SK-N-SH (cell line): ENCODE results near the gene ZNF319. TPM values are rescaled to one million over a fixed set of nuclear protein-coding genes. Genes with fewer than 3 reads are reported as not detected.
"Not testable (repeated sequence)": the region's sequence is repeated elsewhere in the genome, so short reads cannot be mapped to it uniquely, and the experiment has no call there.

ENCODE experiments used
- CTCF ChIA-PET: fragments of 300-600, 350-600 bp; formaldehyde crosslinking; extraction: SDS; loops from one replicate; lab custom pipeline; 2021; lab: Yijun Ruan, JAX
- POLR2A ChIA-PET: fragments of 350-600 bp; sonication (Branson Sonifier 250); formaldehyde crosslinking; extraction: SDS; loops from one replicate; lab custom pipeline; 2020; ENCODE audit warnings: antibody characterized with exemption, inconsistent platforms; lab: Yijun Ruan, JAX
- DNase-seq: peaks from one replicate; pipeline ENCODE4 v3.0.0; 2012
- H2AFZ ChIP-seq: fragments of 200-600 bp; sonication (generic); 2 replicates; pipeline ENCODE4 v1.8.1; 2016; ENCODE audit warnings: antibody characterized with exemption, mild to moderate bottlenecking, low read depth
- H3F3A ChIP-seq: fragments of 200-600 bp; sonication (generic); replicated peaks from 2 replicates; pipeline ENCODE3; 2016; ENCODE audit warnings: antibody characterized with exemption, mild to moderate bottlenecking; ENCODE audit not compliant: insufficient read depth
- H3K27ac ChIP-seq, 2 experiments: fragments of 200-500 bp in 1 of 2; fragments of 200-600 bp in 1 of 2; sonication (Bioruptor generic) in 1 of 2; sonication (generic), shearing (Covaris generic) in 1 of 2; 2 replicates each; pipeline versions ENCODE4 v1.5.1 to v1.6.1; 2014 to 2016; ENCODE audit warnings: low read depth in 2 of 2, inconsistent platforms in 1 of 2, low read length in 1 of 2, mild to moderate bottlenecking in 1 of 2, mixed read lengths in 1 of 2
- H3K27me3 ChIP-seq: fragments of 200-600 bp; sonication (generic), shearing (Covaris generic); 2 replicates; pipeline ENCODE4 v1.6.1; 2016; ENCODE audit warnings: mixed run types; ENCODE audit not compliant: insufficient read depth
- H3K36me3 ChIP-seq, 2 experiments: fragments of 200-500 bp in 1 of 2; fragments of 200-600 bp in 1 of 2; sonication (Bioruptor generic) in 1 of 2; sonication (generic) in 1 of 2; replicated peaks in 1 of 2; 2 replicates each; pipeline versions ENCODE3 to v1.5.1; 2014 to 2016; ENCODE audit warnings: low read length in 1 of 2, mild to moderate bottlenecking in 1 of 2; ENCODE audit not compliant: insufficient read depth in 2 of 2, control insufficient read depth in 1 of 2
- H3K4me1 ChIP-seq, 2 experiments: fragments of 200-500 bp in 1 of 2; fragments of 200-600 bp in 1 of 2; sonication (Bioruptor generic) in 1 of 2; sonication (generic), shearing (Covaris generic) in 1 of 2; 2 replicates each; pipeline versions ENCODE4 v1.5.1 to v1.6.1; 2014 to 2016; ENCODE audit warnings: low read depth in 1 of 2, low read length in 1 of 2, mixed run types in 1 of 2; ENCODE audit not compliant: insufficient read depth in 2 of 2, control insufficient read depth in 1 of 2
- H3K4me2 ChIP-seq: fragments of 200-600 bp; sonication (generic), shearing (Covaris generic); 2 replicates; pipeline ENCODE4 v1.6.1; 2017; ENCODE audit warnings: mixed run types
- H3K4me3 ChIP-seq, 2 experiments: fragments of 200-500 bp in 1 of 2; fragments of 200-600 bp in 1 of 2; sonication (Bioruptor generic) in 1 of 2; sonication (generic), shearing (Covaris generic) in 1 of 2; 2 replicates each; pipeline versions ENCODE4 v1.5.1 to v1.8.1; 2014 to 2016; ENCODE audit warnings: low read depth in 2 of 2, inconsistent platforms in 1 of 2, low read length in 1 of 2, mild to moderate bottlenecking in 1 of 2, mixed read lengths in 1 of 2, moderate library complexity in 1 of 2
- H3K79me2 ChIP-seq: fragments of 200-600 bp; sonication (generic); 2 replicates; pipeline ENCODE4 v1.8.1; 2017; ENCODE audit warnings: mild to moderate bottlenecking; ENCODE audit not compliant: insufficient read depth
- H3K9ac ChIP-seq: fragments of 200-600 bp; sonication (generic); 2 replicates; pipeline ENCODE4 v1.6.1; 2017; ENCODE audit warnings: mixed run types
- H3K9me2 ChIP-seq: fragments of 200-600 bp; sonication (generic); 2 replicates; pipeline ENCODE4 v1.6.1; 2017; ENCODE audit warnings: mixed run types
- H3K9me3 ChIP-seq: fragments of 200-600 bp; sonication (generic); 2 replicates; pipeline ENCODE4 v1.6.1; 2017; ENCODE audit warnings: mixed run types, mild to moderate bottlenecking, moderate library complexity
- H4K20me1 ChIP-seq: fragments of 200-600 bp; sonication (generic); 2 replicates; pipeline ENCODE4 v1.6.1; 2017; ENCODE audit warnings: mild to moderate bottlenecking, mixed run types; ENCODE audit not compliant: insufficient read depth
- CHD2 ChIP-seq: fragments of 150-350 bp; IDR thresholded peaks from 2 replicates; pipeline ENCODE4 v1.6.1; 2018; ENCODE audit warnings: low read length; ENCODE audit not compliant: partially characterized antibody
- EP300 ChIP-seq, 2 experiments: IDR thresholded peaks; 2 replicates each; pipeline versions ENCODE4 v1.4.0 to v1.6.1; 2012; ENCODE audit warnings: borderline replicate concordance in 1 of 2, low read depth in 1 of 2, low read length in 1 of 2
- FOSL2 ChIP-seq: IDR thresholded peaks from 2 replicates; pipeline ENCODE4 v1.4.0; 2012; ENCODE audit warnings: low read depth, mild to moderate bottlenecking, moderate library complexity, borderline replicate concordance
- FOXM1 ChIP-seq: IDR thresholded peaks from 2 replicates; pipeline ENCODE4 v1.4.0; 2012; ENCODE audit warnings: low read depth, mild to moderate bottlenecking
- GATA2 ChIP-seq: sonication (generic); formaldehyde crosslinking; IDR thresholded peaks from 2 replicates; pipeline ENCODE4 v1.5.0; 2020; ENCODE audit warnings: mild to moderate bottlenecking, missing genetic modification reagents
- JUND ChIP-seq: IDR thresholded peaks from 2 replicates; pipeline ENCODE4 v1.4.0; 2012
- MAX ChIP-seq: IDR thresholded peaks from 2 replicates; pipeline ENCODE4 v1.4.0; 2012; ENCODE audit warnings: low read depth
- MEF2A ChIP-seq: IDR thresholded peaks from 2 replicates; pipeline ENCODE4 v1.4.0; 2012; ENCODE audit warnings: low read depth, borderline replicate concordance
- MXI1 ChIP-seq: IDR thresholded peaks from 2 replicates; pipeline ENCODE4 v1.6.1; 2012; ENCODE audit warnings: mild to moderate bottlenecking, low read depth, low read length, improper control_type of control experiment
- NRF1 ChIP-seq: IDR thresholded peaks from 2 replicates; pipeline ENCODE4 v1.6.1; 2012; ENCODE audit warnings: low read depth, mild to moderate bottlenecking, low read length
- PBX3 ChIP-seq: IDR thresholded peaks from 2 replicates; pipeline ENCODE4; 2012
- RFX5 ChIP-seq: IDR thresholded peaks from 2 replicates; pipeline ENCODE4 v1.6.1; 2012; ENCODE audit warnings: mild to moderate bottlenecking, improper control_type of control experiment, low read length
- SIN3A ChIP-seq: IDR thresholded peaks from 2 replicates; pipeline ENCODE4 v1.6.1; 2012; ENCODE audit warnings: low read depth, mild to moderate bottlenecking, low read length, moderate library complexity, borderline replicate concordance
- TCF12 ChIP-seq: IDR thresholded peaks from 2 replicates; pipeline ENCODE4 v1.4.0; 2012
- YY1 ChIP-seq: IDR thresholded peaks from 2 replicates; pipeline ENCODE4 v1.4.0; 2012; ENCODE audit warnings: low read depth, mild to moderate bottlenecking
- WGBS: methylation state at CpG from one replicate; pipeline ENCODE4 v1.1.6; 2017; ENCODE audit warnings: low lambda C conversion rate; 5-methylcytosine and 5-hydroxymethylcytosine counted together
- polyA plus RNA-seq, 3 experiments: library from polyadenylated mRNA; depleted of rRNA; stranded (reverse); fragments of >200 nt; gene quantifications; 2 replicates each; pipeline ENCODE4 v1.2.3, GENCODE V29; 2012

The ZNF319 gene
- polyA plus RNA-seq, 1 of the 3 experiments (the other 2 are of a cell fraction): 7.6 TPM

DNA sequence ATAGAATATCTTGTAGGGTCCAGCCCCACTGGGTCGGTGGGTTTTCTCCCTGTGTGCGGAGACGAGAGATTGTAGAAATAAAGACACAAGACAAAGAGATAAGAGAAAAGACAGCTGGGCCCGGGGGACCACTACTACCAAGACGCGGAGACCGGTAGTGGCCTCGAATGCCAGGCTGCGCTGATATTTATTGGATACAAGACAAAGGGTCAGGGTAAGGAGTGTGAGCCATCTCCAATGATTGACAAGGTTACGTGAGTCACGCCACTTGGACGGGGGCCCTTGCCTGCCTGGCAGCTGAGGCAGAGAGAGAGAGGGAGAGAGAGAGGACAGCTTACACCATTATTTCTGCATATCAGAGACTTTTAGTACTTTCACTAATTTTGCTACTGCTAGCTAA lies 4.3 kb upstream of the ZNF319 start:
- H3K36me3 ChIP-seq: peaks cover 0 to 30% of the 10 kb centered on the region in 2 experiments
- WGBS: 82% methylated on average over 12 of the region's 12 CpGs
- H3F3A ChIP-seq, H3K9me3 ChIP-seq, H3K4me3 ChIP-seq, POLR2A ChIA-PET, H2AFZ ChIP-seq, H3K27me3 ChIP-seq, DNase-seq, H3K27ac ChIP-seq, H4K20me1 ChIP-seq, H3K4me1 ChIP-seq, H3K9me2 ChIP-seq, H3K9ac ChIP-seq, H3K4me2 ChIP-seq: not testable (repeated sequence)
- H3K79me2 ChIP-seq: peaks cover 43% of the 10 kb centered on the region
- TF ChIP-seq PBX3: peak; percentile 48; the same call in 1 of the 2 replicates
- CTCF ChIA-PET: interaction anchor here (0.6 to 1.7 kb wide), 9 partner anchors 73 to 428 kb away, joined by 3 to 6 read pairs (median 4); no protein-coding TSS in a partner anchor

GRCh38 chr16:58002936-58003335 lies 2.5 kb upstream of the ZNF319 start:
- Histone ChIP-seq H3K36me3 (peaks cover 2 to 21% of the 10 kb centered on the region in 2 experiments), H3K9ac (no peak overlapping the region), H3K9me2 (no peaks in the 10 kb centered on the region), H3K79me2 (peaks cover 45% of the 10 kb centered on the region), H3K27me3 (no peaks in the 10 kb centered on the region), H4K20me1 (0 out of 2 replicates have a peak, but pooled peaks cover 6% of the 10 kb centered on the region), H3F3A (peaks cover 4% of the 10 kb centered on the region), H3K27ac (no peak overlapping the region), H3K4me3 (no peak overlapping the region), H3K4me2 (no peak overlapping the region), H2AFZ (no peak overlapping the region), H3K4me1 (peaks cover 0 to 18% of the 10 kb centered on the region in 2 experiments; a peak in 2 of 4 replicates), H3K9me3 (no peaks in the 10 kb centered on the region)
- no peak for DNase-seq
- CTCF ChIA-PET: interaction anchor here (0.8 to 6.2 kb wide), 4 partner anchors 103 to 126 kb away, joined by 3 to 71 read pairs (median 12); partner anchors contain the start of gene CFAP20
- 95% methylated on average over 5 of the region's 5 CpGs for WGBS
- POLR2A ChIA-PET: interaction anchor here (1.0 kb wide), 1 partner anchor 126 kb away, joined by 4 read pairs; the partner anchor contains the start of gene CFAP20
- no peak for TF ChIP-seq PBX3
- TF ChIP-seq MXI1: no peak
- no peak for TF ChIP-seq YY1
- TF ChIP-seq MEF2A: no peak
- TF ChIP-seq TCF12: no peak
- TF ChIP-seq SIN3A: no peak
- no peak for TF ChIP-seq MAX

DNA sequence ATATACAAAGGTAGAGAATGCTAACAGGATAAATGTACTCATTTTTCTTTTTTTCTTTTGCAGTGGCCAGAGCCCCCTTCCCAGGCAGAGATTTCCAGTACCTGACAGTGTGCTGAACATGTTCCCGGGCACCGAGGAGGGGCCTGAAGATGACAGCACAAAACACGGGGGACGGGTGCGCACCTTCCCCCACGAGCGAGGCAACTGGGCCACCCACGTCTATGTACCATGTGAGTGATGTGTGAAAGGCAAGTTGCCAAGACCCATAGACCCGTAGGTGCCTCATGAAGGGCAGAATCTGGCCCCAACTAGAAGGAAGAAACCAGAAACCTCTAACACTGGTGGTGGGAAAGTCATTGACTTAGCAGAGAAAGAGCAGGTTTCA lies 1.9 kb upstream of the ZNF319 start:
- CTCF ChIA-PET: interaction anchor here (0.8 to 6.2 kb wide), 8 partner anchors 11 to 485 kb away, joined by 3 to 71 read pairs (median 6); partner anchors contain the start of gene CFAP20
- TF ChIP-seq GATA2 (CRISPR knock-in tag) (no peak), CHD2 (no peak), FOXM1 (no peak), JUND (no peak), NRF1 (no peak), RFX5 (no peak), FOSL2 (no peak), EP300 (IDR thresholded peaks at IDR 0.05; ENCODE audit: borderline replicate concordance in 1 of 2, low read depth in 1 of 2, low read length in 1 of 2) (no peak), PBX3 (no peak)

More for the DNA sequence above, 1.9 kb upstream of the ZNF319 start:
- H3K4me2 ChIP-seq: peak overlapping the region; percentile 100
- peaks cover 7 to 20% of the 10 kb centered on the region in 2 experiments for H3K36me3 ChIP-seq
- no peaks in the 10 kb centered on the region for H3K9me2 ChIP-seq
- H3K9ac ChIP-seq: no peak overlapping the region
- peaks cover 0 to 18% of the 10 kb centered on the region in 2 experiments; a peak in 2 of 4 replicates for H3K4me1 ChIP-seq
- DNase-seq: no peak
- H3K27ac ChIP-seq: no peak overlapping the region
- no peak overlapping the region for H3K4me3 ChIP-seq
- H3K79me2 ChIP-seq: peaks cover 39% of the 10 kb centered on the region
- WGBS: 87% methylated on average over 9 of the region's 9 CpGs
- POLR2A ChIA-PET: interaction anchor here (1.0 kb wide), 1 partner anchor 127 kb away, joined by 4 read pairs; the partner anchor contains the start of gene CFAP20
- no peaks in the 10 kb centered on the region for H3K9me3 ChIP-seq
- H4K20me1 ChIP-seq: 0 out of 2 replicates have a peak, but pooled peaks cover 6% of the 10 kb centered on the region
- peaks cover 4% of the 10 kb centered on the region for H3F3A ChIP-seq
- H2AFZ ChIP-seq: no peak overlapping the region
- H3K27me3 ChIP-seq: no peaks in the 10 kb centered on the region
